ENCODE results near the gene CACNA1G. TPM values are rescaled to one million over a fixed set of nuclear protein-coding genes. Genes with fewer than 3 reads are reported as not detected.

The CACNA1G gene
- total RNA-seq, 3 donors from 2014 or later, result 0.32 to 2.6 (median 2.3) TPM

DNA sequence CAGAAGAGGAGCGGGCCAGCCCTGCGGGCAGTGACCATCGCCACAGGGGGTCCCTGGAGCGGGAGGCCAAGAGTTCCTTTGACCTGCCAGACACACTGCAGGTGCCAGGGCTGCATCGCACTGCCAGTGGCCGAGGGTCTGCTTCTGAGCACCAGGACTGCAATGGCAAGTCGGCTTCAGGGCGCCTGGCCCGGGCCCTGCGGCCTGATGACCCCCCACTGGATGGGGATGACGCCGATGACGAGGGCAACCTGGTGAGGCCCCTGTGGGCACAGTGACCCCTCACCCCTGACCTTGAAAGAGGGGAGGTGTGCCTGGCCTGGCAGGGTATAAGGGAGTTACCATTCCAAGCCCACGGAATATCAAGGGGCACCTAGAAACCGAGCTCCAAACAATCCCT is 39.1 kb downstream of the CACNA1G start:
- DNase-seq (ENCODE audit: low spot score in 2 of 2), result no peak
- intact Hi-C loops (cut with DNase I; ENCODE audit: low total_unique reads), result no loop called here
- H3K27me3 ChIP-seq, result no peaks in the 10 kb centered on the region
- no peaks in the 10 kb centered on the region for H3K36me3 ChIP-seq
- H3K4me3 ChIP-seq, result no peak overlapping the region
- no peaks in the 10 kb centered on the region for H3K4me1 ChIP-seq
- TF ChIP-seq CTCF (IDR thresholded peaks at IDR 0.05) (no peak), POLR2A (IDR thresholded peaks at IDR 0.05) (no peak), POLR2AphosphoS5 (IDR thresholded peaks at IDR 0.05) (no peak)
- no peak overlapping the region for H3K27ac ChIP-seq
- H3K9me3 ChIP-seq, result no peaks in the 10 kb centered on the region

GRCh38 chr17:50601823-50602375 is 41.4 kb downstream of the CACNA1G start:
- DNase-seq (ENCODE audit: low spot score in 2 of 2), result no peak
- Histone ChIP-seq H3K27ac (no peak overlapping the region), H3K4me3 (no peak overlapping the region), H3K36me3 (no peaks in the 10 kb centered on the region), H3K27me3 (no peaks in the 10 kb centered on the region), H3K4me1 (no peaks in the 10 kb centered on the region), H3K9me3 (no peaks in the 10 kb centered on the region)
- intact Hi-C loops (cut with DNase I; ENCODE audit: low total_unique reads), result no loop called here
- TF ChIP-seq CTCF (IDR thresholded peaks at IDR 0.05), result no peak

DNA sequence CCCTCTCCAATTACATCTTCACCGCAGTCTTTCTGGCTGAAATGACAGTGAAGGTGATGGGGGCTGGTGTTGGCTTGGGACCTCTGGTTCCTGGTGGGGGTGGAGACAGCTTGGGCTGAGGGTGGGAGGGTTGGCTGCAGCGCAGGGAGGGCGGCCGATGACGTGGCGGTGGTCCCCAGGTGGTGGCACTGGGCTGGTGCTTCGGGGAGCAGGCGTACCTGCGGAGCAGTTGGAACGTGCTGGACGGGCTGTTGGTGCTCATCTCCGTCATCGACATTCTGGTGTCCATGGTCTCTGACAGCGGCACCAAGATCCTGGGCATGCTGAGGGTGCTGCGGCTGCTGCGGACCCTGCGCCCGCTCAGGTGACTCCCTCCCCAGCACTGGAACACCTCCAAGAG is 42.3 kb downstream of the CACNA1G start:
- H3K27ac ChIP-seq, result no peak overlapping the region
- intact Hi-C loops (cut with DNase I; ENCODE audit: low total_unique reads), result no loop called here
- H3K36me3 ChIP-seq, result no peaks in the 10 kb centered on the region
- H3K27me3 ChIP-seq, result no peaks in the 10 kb centered on the region
- no peak for TF ChIP-seq POLR2AphosphoS5 (IDR thresholded peaks at IDR 0.05)
- TF ChIP-seq POLR2A (IDR thresholded peaks at IDR 0.05), result no peak
- TF ChIP-seq CTCF (IDR thresholded peaks at IDR 0.05), result no peak
- no peak overlapping the region for H3K4me3 ChIP-seq
- H3K4me1 ChIP-seq, result no peaks in the 10 kb centered on the region
- H3K9me3 ChIP-seq, result no peaks in the 10 kb centered on the region
- no peak for DNase-seq (ENCODE audit: low spot score in 2 of 2)

DNA sequence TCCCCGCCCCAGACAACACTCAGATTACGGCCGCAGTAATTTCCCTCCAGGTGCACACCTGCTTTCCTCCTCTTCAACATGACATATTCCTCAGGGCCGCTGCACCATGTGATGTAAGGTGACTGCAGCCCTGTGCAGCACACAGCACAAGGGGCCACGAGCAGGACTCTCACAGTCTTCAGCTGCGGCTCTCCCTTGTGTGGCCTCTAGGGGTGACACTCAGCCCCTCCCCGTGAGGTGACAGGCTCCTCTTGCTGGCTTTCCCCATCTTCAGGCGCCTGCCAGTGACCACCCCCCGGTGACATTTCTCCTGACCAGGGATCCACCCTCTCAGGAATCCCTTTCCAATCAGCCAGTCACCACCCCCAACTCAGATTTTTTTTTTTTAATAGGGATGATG is 42.8 kb downstream of the CACNA1G start:
- intact Hi-C loops (cut with DNase I; ENCODE audit: low total_unique reads), result no loop called here

GRCh38 chr17:50604513-50604912 is 44.0 kb downstream of the CACNA1G start:
- no peaks in the 10 kb centered on the region for H3K27me3 ChIP-seq
- TF ChIP-seq POLR2A (IDR thresholded peaks at IDR 0.05) (no peak), POLR2AphosphoS5 (IDR thresholded peaks at IDR 0.05) (no peak), CTCF (IDR thresholded peaks at IDR 0.05) (no peak)
- H3K27ac ChIP-seq, result peak overlapping the region in 1 of 2 donors; percentile 58
- no peaks in the 10 kb centered on the region for H3K36me3 ChIP-seq
- no peaks in the 10 kb centered on the region for H3K4me1 ChIP-seq
- intact Hi-C loops (cut with DNase I; ENCODE audit: low total_unique reads), result no loop called here
- no peaks in the 10 kb centered on the region for H3K9me3 ChIP-seq
- peak overlapping the region in 1 of 3 donors; percentile 22 for H3K4me3 ChIP-seq
- DNase-seq (ENCODE audit: low spot score in 2 of 2), result no peak

More for the DNA sequence above, 42.8 kb downstream of the CACNA1G start:
- Histone ChIP-seq H3K9me3 (no peaks in the 10 kb centered on the region), H3K27me3 (no peaks in the 10 kb centered on the region), H3K4me1 (no peaks in the 10 kb centered on the region), H3K36me3 (no peaks in the 10 kb centered on the region), H3K27ac (no peak overlapping the region), H3K4me3 (no peak overlapping the region)
- no peak for TF ChIP-seq POLR2AphosphoS5 (IDR thresholded peaks at IDR 0.05)
- no peak for TF ChIP-seq POLR2A (IDR thresholded peaks at IDR 0.05)
- no peak for TF ChIP-seq CTCF (IDR thresholded peaks at IDR 0.05)
- no peak for DNase-seq (ENCODE audit: low spot score in 2 of 2)

Measured in breast epithelium (tissue), 4 donors.